HepG2 (cell line): ENCODE measurements around the gene ENGASE. TPM values are rescaled to one million over a fixed set of nuclear protein-coding genes. Genes with fewer than 3 reads are reported as not detected.

ENCODE experiments used
- ATAC-seq: fragments of 200-7000 bp; cut with Tn5 transposase; 3 replicates; pipeline ENCODE4 v1.9.1; 2020; ENCODE audit warnings: mild to moderate bottlenecking, moderate library complexity
- BruUV-seq: library from RNA; stranded (reverse); fragments of 400-500 nt; replicated peaks from 2 replicates; lab custom pipeline; 2021; lab: Mats Ljungman, UMichigan
- CTCF ChIA-PET: fragments of 300-600 bp; formaldehyde crosslinking; extraction: SDS; loops from one replicate; lab custom pipeline; 2021; ENCODE audit warnings: low total read pairs, inconsistent platforms, low intra/inter-chr PET ratio; lab: Yijun Ruan, JAX
- POLR2A ChIA-PET: fragments of 350-600 bp; sonication (Branson Sonifier 250); formaldehyde crosslinking; loops from one replicate; lab custom pipeline; 2020; ENCODE audit warnings: antibody characterized with exemption, inconsistent platforms; lab: Yijun Ruan, JAX
- DNase-seq: peaks from one replicate; pipeline ENCODE4 v3.0.0-alpha.2; 2015; ENCODE audit warnings: low spot score
- FAIRE-seq: peaks from 3 replicates; lab custom pipeline; 2011; peaks lifted over from hg19 to GRCh38; lab: Jason Lieb, UNC
- H2AFZ ChIP-seq: one replicate; pipeline ENCODE4 v1.6.1; 2011; ENCODE audit warnings: low read length, inconsistent platforms
- H3K27ac ChIP-seq: fragments of 300-600 bp; 3 replicates; pipeline ENCODE4 v1.8.0; 2011; ENCODE audit warnings: mixed run types, mild to moderate bottlenecking, mixed read lengths, low read length, inconsistent platforms; ENCODE audit not compliant: insufficient read depth; ENCODE audit errors: extremely low read length
- H3K27me3 ChIP-seq, 2 experiments: fragments of 200-600 bp in 1 of 2; 2 replicates in 1 of 2; 3 replicates in 1 of 2; pipeline versions ENCODE4 v1.6.0 to v1.8.0; 2011; ENCODE audit warnings: low read length in 2 of 2, mild to moderate bottlenecking in 2 of 2, moderate library complexity in 2 of 2, inconsistent platforms in 1 of 2; ENCODE audit not compliant: insufficient read depth in 2 of 2, control insufficient read depth in 1 of 2
- H3K36me3 ChIP-seq, 2 experiments: fragments of 200-600 bp in 1 of 2; replicated peaks in 1 of 2; 2 replicates in 1 of 2; 3 replicates in 1 of 2; pipeline versions ENCODE4 v1.5.1 to v1.8.0; 2011; ENCODE audit warnings: low read length in 2 of 2, inconsistent platforms in 1 of 2; ENCODE audit not compliant: insufficient read depth in 2 of 2, control insufficient read depth in 1 of 2
- H3K4me1 ChIP-seq: 2 replicates; pipeline ENCODE4 v1.5.1; 2012; ENCODE audit warnings: low read length, inconsistent platforms; ENCODE audit not compliant: insufficient read depth
- H3K4me2 ChIP-seq: 2 replicates; pipeline ENCODE4 v1.6.0; 2011; ENCODE audit warnings: low read depth, low read length, inconsistent platforms
- H3K4me3 ChIP-seq, 3 experiments: fragments of 200-600 bp in 1 of 3; sonication (generic), shearing (Covaris generic) in 1 of 3; replicated peaks in 1 of 3; 2 replicates each; pipeline ENCODE4 v1.5.1; 2011 to 2016; ENCODE audit warnings: low read length in 3 of 3, inconsistent platforms in 2 of 3, low read depth in 2 of 3, mild to moderate bottlenecking in 2 of 3, control low read depth in 1 of 3, mixed read lengths in 1 of 3; ENCODE audit not compliant: insufficient read depth in 1 of 3
- H3K79me2 ChIP-seq: one replicate; pipeline ENCODE4 v1.6.1; 2011; ENCODE audit warnings: low read length, inconsistent platforms; ENCODE audit not compliant: insufficient read depth
- H3K9ac ChIP-seq: 2 replicates; pipeline ENCODE4 v1.6.0; 2011; ENCODE audit warnings: mild to moderate bottlenecking, low read depth, low read length, inconsistent platforms; ENCODE audit not compliant: insufficient read depth
- H3K9me3 ChIP-seq: 2 replicates; pipeline ENCODE4 v1.5.1; 2012; ENCODE audit warnings: mild to moderate bottlenecking, low read length
- H4K20me1 ChIP-seq: 2 replicates; pipeline ENCODE4 v1.6.0; 2011; ENCODE audit warnings: inconsistent platforms, mild to moderate bottlenecking, low read length, moderate library complexity; ENCODE audit not compliant: insufficient read depth
- EP300 ChIP-seq, 3 experiments: sonication (generic) in 1 of 3; formaldehyde crosslinking in 1 of 3; IDR thresholded peaks; 2 replicates each; pipeline versions ENCODE4 v1.5.1 to v1.6.1; 2011 to 2020; ENCODE audit warnings: low read depth in 2 of 3, low read length in 2 of 3, borderline replicate concordance in 1 of 3, improper control_type of control experiment in 1 of 3, mild to moderate bottlenecking in 1 of 3, missing genetic modification reagents in 1 of 3, moderate library complexity in 1 of 3
- MAFF ChIP-seq: IDR thresholded peaks from 2 replicates; pipeline ENCODE4 v1.6.1; 2011; ENCODE audit warnings: low read depth, low read length, improper control_type of control experiment
- MAFK ChIP-seq, 2 experiments: IDR thresholded peaks in 1 of 2; conservative IDR thresholded peaks in 1 of 2; 2 replicates each; pipeline ENCODE4 v1.6.1; 2011; ENCODE audit warnings: improper control_type of control experiment in 2 of 2, low read length in 2 of 2
- ZKSCAN5 ChIP-seq: sonication (generic); formaldehyde crosslinking; IDR thresholded peaks from 2 replicates; pipeline ENCODE4 v1.5.1; 2020; ENCODE audit warnings: mild to moderate bottlenecking, missing genetic modification reagents
- ZNF180 ChIP-seq: sonication (generic); formaldehyde crosslinking; IDR thresholded peaks from 2 replicates; pipeline ENCODE4 v1.4.0; 2020; ENCODE audit warnings: low read depth, missing genetic modification reagents, borderline replicate concordance
- ZNF543 ChIP-seq: sonication (generic); formaldehyde crosslinking; IDR thresholded peaks from 2 replicates; pipeline ENCODE4 v1.4.0; 2020; ENCODE audit warnings: mild to moderate bottlenecking, missing genetic modification reagents
- ZNF878 ChIP-seq: sonication (generic); formaldehyde crosslinking; IDR thresholded peaks from 2 replicates; pipeline ENCODE4 v1.8.1; 2023; ENCODE audit warnings: mild to moderate bottlenecking, missing genetic modification reagents, moderate library complexity
- WGBS: methylation state at CpG from one replicate; pipeline ENCODE4 v1.1.6; 2017; ENCODE audit warnings: low lambda C conversion rate; 5-methylcytosine and 5-hydroxymethylcytosine counted together
- in situ Hi-C: cut with HindIII; loops from 2 replicates; pipeline ENCODE4 v1.10.0; 2017; ENCODE audit warnings: low pct_unique_long_range_greater_than_20kb; ENCODE audit not compliant: extremely low pct_ligation_motif_present
- intact Hi-C: fragments of 100-400 bp; cut with micrococcal nuclease; formaldehyde crosslinking; loops from one replicate; pipeline ENCODE4 v1.10.0; 2022; ENCODE audit not compliant: unreplicated experiment
- polyA plus RNA-seq, 8 experiments: library from polyadenylated mRNA; depleted of rRNA in 3 of 8; stranded (reverse) in 7 of 8; unstranded in 1 of 8; fragments of >200 nt; fragmentation: Illumina TruSeq in 4 of 8; extraction: Trizol in 4 of 8; gene quantifications; 2 replicates each; pipeline versions ENCODE4 v1.2.1 to v1.2.3, GENCODE V29; 2011 to 2016; ENCODE audit warnings: low read depth in 4 of 8, missing spikeins in 1 of 8, mixed read lengths in 1 of 8; ENCODE audit not compliant: insufficient read depth in 1 of 8
- total RNA-seq, 5 experiments: library from RNA; depleted of rRNA; stranded (reverse); fragments of >200 nt; fragmentation: Illumina TruSeq; extraction: Trizol; gene quantifications; 2 replicates each; pipeline ENCODE4 v1.2.3, GENCODE V29; 2016; ENCODE audit warnings: low read depth in 1 of 5

The ENGASE gene
- total and polyA plus RNA-seq, 2 of the 13 experiments (the other 11 are each of a cell fraction or from before 2014, with no cell fraction given): 10.6 to 18.1 TPM

- Histone ChIP-seq H3K79me2 (no peaks in the 10 kb centered on the region), H3K4me3 (no peak overlapping the region), H3K27ac (no peak overlapping the region), H3K9me3 (no peaks in the 10 kb centered on the region), H3K4me2 (no peak overlapping the region), H3K36me3 (no peaks in the 10 kb centered on the region), H4K20me1 (no peaks in the 10 kb centered on the region; the same call in none of the 2 replicates), H2AFZ (no peak overlapping the region)
- in situ Hi-C loops: no loop called here
- CTCF ChIA-PET: no interaction called here
- no peak for FAIRE-seq
- POLR2A ChIA-PET: no interaction called here
- no peak for DNase-seq
- no peak for TF ChIP-seq ZNF543 (CRISPR knock-in tag)
- no peak for TF ChIP-seq EP300 (IDR thresholded peaks at IDR 0.05; ENCODE audit: low read depth in 2 of 2, low read length in 2 of 2)
- no peak for TF ChIP-seq EP300 (CRISPR knock-in tag; IDR thresholded peaks at IDR 0.05; ENCODE audit: borderline replicate concordance)
- TF ChIP-seq ZNF878 (CRISPR knock-in tag): no peak
- peak; percentile 49; the same call in 1 of the 2 replicates for TF ChIP-seq MAFF
- TF ChIP-seq ZKSCAN5 (CRISPR knock-in tag): no peak
- TF ChIP-seq MAFK (conservative IDR thresholded peaks at IDR 0.05 in 1 of 2, IDR thresholded peaks at IDR 0.05 in 1 of 2; ENCODE audit: low read length in 2 of 2): peak; percentile 66 to 74
- no peak for TF ChIP-seq ZNF180 (CRISPR knock-in tag)
- TF ChIP-seq, all 625 proteins: peak for 2
- Histone ChIP-seq H3K27me3 (peaks cover 50 to 98% of the 10 kb centered on the region in 2 experiments), H3K4me1 (no peaks in the 10 kb centered on the region), H3K9ac (no peak overlapping the region)
- ATAC-seq: peak; percentile 8; the same call in 1 of the 3 replicates
- no TSS peak for BruUV-seq
- intact Hi-C loops: no loop called here
- 7% methylated on average over 12 of the region's 30 CpGs for WGBS
These were observed 40.1 kb downstream of the ENGASE start for GRCh38 chr17:79114458-79115301.
